Esophagus squamous epithelium (tissue), 5 donors: ENCODE data around the gene SPTY2D1. TPM values are rescaled to one million over a fixed set of nuclear protein-coding genes. Genes with fewer than 3 reads are reported as not detected.
A peak's percentile ranks its signal among the peaks of the same experiment; 100 is the strongest.

Experiments used
- DNase-seq: peaks from one replicate; lab custom pipeline; 2025; lab: John Stamatoyannopoulos, UW
- H3K27ac ChIP-seq, 4 donors: fragments of 200-600 bp; sonication (generic); one replicate each; pipeline ENCODE4 v1.5.1; 2016 to 2019; ENCODE audit warnings: mild to moderate bottlenecking in 1 of 4
- H3K27me3 ChIP-seq, 4 donors: fragments of 200-600 bp; sonication (generic); 1 replicate in 3 of 4; 2 replicates in 1 of 4; pipeline versions ENCODE4 v1.5.1 to v1.6.0; 2017 to 2021; ENCODE audit warnings: antibody characterized with exemption in 1 of 4
- H3K36me3 ChIP-seq, 3 donors: fragments of 200-600 bp; sonication (generic); one replicate each; pipeline ENCODE4 v1.5.1; 2016 to 2019
- H3K4me1 ChIP-seq, 3 donors: fragments of 200-600 bp; sonication (generic); one replicate each; pipeline ENCODE4 v1.5.1; 2017 to 2019
- H3K4me3 ChIP-seq, 4 donors: fragments of 200-600 bp; sonication (generic); 1 replicate in 3 of 4; 2 replicates in 1 of 4; pipeline ENCODE4 v1.5.1; 2016 to 2019; ENCODE audit warnings: mild to moderate bottlenecking in 2 of 4, moderate library complexity in 1 of 4
- H3K9me3 ChIP-seq, 3 donors: fragments of 200-600 bp; sonication (generic); one replicate each; pipeline ENCODE4 v1.5.1; 2016 to 2019
- POLR2A ChIP-seq, 4 donors: fragments of 450-650 bp; IDR thresholded peaks; one replicate each; pipeline ENCODE4 v1.6.1; 2017; ENCODE audit warnings: antibody characterized with exemption in 4 of 4, mild to moderate bottlenecking in 4 of 4, moderate library complexity in 3 of 4
- WGBS, 2 donors: methylation state at CpG; one replicate each; pipeline ENCODE4 v1.1.5; 2018; 5-methylcytosine and 5-hydroxymethylcytosine counted together
- intact Hi-C: fragments of 100-400 bp; cut with DNase I; formaldehyde crosslinking; loops from one replicate; pipeline ENCODE4 v1.15.0; 2022
- total RNA-seq, 4 donors: library from RNA; depleted of rRNA; stranded (reverse); fragments of >200 nt; gene quantifications; one replicate each; pipeline ENCODE4 v1.1.0, GENCODE V29; 2016
- TF ChIP-seq, protein P1 (sequence below), 6 experiments: fragments of 450-650 bp in 4 of 6; fragments of 200-600 bp in 2 of 6; sonication (generic) in 2 of 6; IDR thresholded peaks; one replicate each; pipeline ENCODE4 v1.5.1; 2016 to 2019; ENCODE audit warnings: antibody characterized with exemption in 6 of 6, mild to moderate bottlenecking in 4 of 6, moderate library complexity in 4 of 6
- donor health status: DM: yes; HTN: yes; CAD: no.

The SPTY2D1 gene
- total RNA-seq, 4 donors from 2014 or later: 16.6 to 30.9 (median 19.0) TPM

DNA sequence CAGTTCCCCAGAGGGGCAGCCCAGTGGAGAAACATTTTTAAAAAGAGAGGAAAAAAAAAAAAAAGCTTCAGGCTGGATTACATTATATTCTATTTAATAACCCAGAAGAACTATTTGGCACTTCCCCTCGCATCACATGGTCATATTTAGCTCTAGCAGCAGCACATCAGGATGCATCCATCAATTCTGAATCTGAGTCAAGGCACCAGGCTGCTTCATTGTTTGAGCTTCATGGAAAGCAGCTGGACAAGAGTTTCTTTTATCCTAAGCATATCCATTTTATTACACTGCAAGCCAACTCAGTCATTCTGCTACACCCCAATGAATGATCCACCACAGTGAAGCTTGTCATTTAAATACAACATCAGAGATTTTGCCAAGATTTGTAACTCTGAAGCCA is 10.0 kb downstream of the SPTY2D1 start:
- intact Hi-C loops: no loop called here
- TF ChIP-seq POLR2A (IDR thresholded peaks at IDR 0.05): no peak
- TF ChIP-seq, protein P1, sequence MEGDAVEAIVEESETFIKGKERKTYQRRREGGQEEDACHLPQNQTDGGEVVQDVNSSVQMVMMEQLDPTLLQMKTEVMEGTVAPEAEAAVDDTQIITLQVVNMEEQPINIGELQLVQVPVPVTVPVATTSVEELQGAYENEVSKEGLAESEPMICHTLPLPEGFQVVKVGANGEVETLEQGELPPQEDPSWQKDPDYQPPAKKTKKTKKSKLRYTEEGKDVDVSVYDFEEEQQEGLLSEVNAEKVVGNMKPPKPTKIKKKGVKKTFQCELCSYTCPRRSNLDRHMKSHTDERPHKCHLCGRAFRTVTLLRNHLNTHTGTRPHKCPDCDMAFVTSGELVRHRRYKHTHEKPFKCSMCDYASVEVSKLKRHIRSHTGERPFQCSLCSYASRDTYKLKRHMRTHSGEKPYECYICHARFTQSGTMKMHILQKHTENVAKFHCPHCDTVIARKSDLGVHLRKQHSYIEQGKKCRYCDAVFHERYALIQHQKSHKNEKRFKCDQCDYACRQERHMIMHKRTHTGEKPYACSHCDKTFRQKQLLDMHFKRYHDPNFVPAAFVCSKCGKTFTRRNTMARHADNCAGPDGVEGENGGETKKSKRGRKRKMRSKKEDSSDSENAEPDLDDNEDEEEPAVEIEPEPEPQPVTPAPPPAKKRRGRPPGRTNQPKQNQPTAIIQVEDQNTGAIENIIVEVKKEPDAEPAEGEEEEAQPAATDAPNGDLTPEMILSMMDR (IDR thresholded peaks at IDR 0.05): no peak
- H3K27ac ChIP-seq: no peak overlapping the region
- no peak overlapping the region for H3K4me3 ChIP-seq
- no peaks in the 10 kb centered on the region for H3K36me3 ChIP-seq
- H3K9me3 ChIP-seq: no peaks in the 10 kb centered on the region
- H3K4me1 ChIP-seq: peaks cover 0 to 21% (median 0%) of the 10 kb centered on the region in 3 donors
- no peak for DNase-seq
- no peaks in the 10 kb centered on the region for H3K27me3 ChIP-seq
- 89% methylated on average over 1 of the region's 1 CpG for WGBS, 2 donors

DNA sequence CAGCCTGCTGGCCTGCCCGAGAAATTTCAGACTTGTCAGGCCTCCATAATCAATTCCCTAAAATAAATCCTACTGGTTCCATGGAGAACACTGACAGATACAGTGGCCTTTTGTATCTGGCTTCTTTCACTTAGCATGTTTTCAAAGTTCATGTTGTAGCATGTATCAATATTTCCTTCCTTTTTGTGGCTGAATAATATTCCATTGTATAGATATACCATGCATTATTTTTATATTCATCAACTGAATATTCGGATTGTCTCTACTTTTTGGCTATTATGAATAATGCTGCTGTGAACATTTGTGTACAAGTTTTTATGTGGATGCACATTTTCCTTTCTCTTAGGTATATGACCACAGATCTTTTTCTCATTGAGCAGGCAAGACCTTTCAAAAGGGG is 10.4 kb downstream of the SPTY2D1 start:
- no peak overlapping the region for H3K27ac ChIP-seq
- WGBS, 2 donors: 90 to 95% methylated on average over 2 of the region's 2 CpGs
- no peaks in the 10 kb centered on the region for H3K36me3 ChIP-seq
- no peaks in the 10 kb centered on the region for H3K27me3 ChIP-seq
- no peaks in the 10 kb centered on the region for H3K9me3 ChIP-seq
- peaks cover 0 to 26% (median 4%) of the 10 kb centered on the region in 3 donors for H3K4me1 ChIP-seq
- DNase-seq: no peak
- intact Hi-C loops: no loop called here
- TF ChIP-seq, protein P1 (IDR thresholded peaks at IDR 0.05): no peak
- no peak for TF ChIP-seq POLR2A (IDR thresholded peaks at IDR 0.05)
- H3K4me3 ChIP-seq: no peak overlapping the region

DNA sequence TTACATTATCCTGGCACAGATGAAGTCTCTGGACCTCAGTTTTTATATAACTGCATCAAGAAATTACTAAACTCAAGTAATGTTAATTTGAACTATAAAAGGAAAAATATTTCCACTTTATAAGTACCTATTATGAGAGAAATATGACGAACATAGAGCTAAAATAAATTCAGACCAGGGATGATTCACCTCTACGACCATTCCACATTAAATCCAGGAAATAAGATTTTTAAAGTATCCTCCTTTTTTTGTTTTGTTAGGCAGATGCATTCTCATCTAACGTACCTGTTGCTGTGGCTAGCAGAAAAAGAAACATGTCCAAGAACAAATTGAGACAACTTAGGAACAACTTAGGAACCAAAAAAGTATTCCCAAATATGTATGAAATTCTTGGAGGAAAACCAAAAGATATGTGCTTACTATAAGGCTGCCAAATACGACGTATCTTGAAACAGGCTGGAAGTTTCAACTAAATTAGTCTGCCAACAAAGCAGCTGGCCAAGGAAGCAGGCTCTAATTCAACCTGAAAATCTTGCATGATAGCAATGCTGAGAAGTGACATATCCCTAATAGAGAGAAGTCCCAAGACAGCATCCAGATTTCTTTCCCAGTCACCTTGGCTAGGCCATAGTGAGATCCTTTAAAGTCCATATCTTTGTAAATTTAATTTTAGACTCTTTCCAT is 15.7 kb downstream of the SPTY2D1 start:
- Histone ChIP-seq H3K27ac (peak overlapping the region in 3 of 4 donors; percentile 11 to 47 (median 23)), H3K9me3 (no peaks in the 10 kb centered on the region), H3K4me1 (peaks cover 0 to 33% (median 16%) of the 10 kb centered on the region in 3 donors), H3K27me3 (no peaks in the 10 kb centered on the region), H3K36me3 (peaks cover 0 to 26% (median 9%) of the 10 kb centered on the region in 3 donors), H3K4me3 (no peak overlapping the region)
- 10 to 13% methylated on average over 5 of the region's 5 CpGs for WGBS, 2 donors
- intact Hi-C loops: no loop called here
- TF ChIP-seq, protein P1 (IDR thresholded peaks at IDR 0.05): no peak
- no peak for DNase-seq

DNA sequence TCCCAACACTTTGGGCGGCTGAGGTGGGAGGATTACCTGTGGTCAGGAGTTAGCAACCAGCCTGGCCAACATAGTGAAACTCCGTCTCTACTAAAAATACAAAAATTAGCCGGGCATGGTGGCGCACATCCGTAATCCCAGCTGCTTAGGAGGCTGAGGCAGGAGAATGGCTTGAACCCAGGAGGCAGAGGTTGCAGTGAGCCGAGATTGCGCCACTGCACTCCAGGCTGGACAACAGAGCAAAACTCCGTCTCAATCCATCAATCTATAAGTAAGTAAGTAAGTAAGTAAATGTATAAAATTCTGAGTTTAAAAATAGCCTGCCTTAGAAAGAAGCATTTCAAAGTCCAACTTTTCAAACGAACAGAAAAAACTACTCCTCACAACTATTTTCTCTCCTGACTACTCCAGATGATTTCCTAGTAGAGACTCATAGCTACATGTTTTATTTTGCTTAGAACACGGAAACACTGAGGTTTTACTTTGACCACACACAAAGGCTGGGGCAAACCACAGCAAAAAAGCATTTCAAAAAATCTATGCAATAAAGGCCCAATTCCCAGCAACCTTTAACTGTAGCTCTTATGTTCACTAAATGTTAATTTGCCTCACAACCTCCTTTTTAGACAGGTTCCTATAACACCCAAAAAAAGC is 16.3 kb downstream of the SPTY2D1 start:
- Histone ChIP-seq H3K27ac (peak overlapping the region in 3 of 4 donors; percentile 11 to 47 (median 23)), H3K27me3 (no peaks in the 10 kb centered on the region), H3K36me3 (peaks cover 0 to 32% (median 9%) of the 10 kb centered on the region in 3 donors), H3K4me1 (peaks cover 0 to 33% (median 16%) of the 10 kb centered on the region in 3 donors), H3K4me3 (no peak overlapping the region), H3K9me3 (no peaks in the 10 kb centered on the region)
- intact Hi-C loops: no loop called here
- TF ChIP-seq, protein P1 (IDR thresholded peaks at IDR 0.05): no peak
- TF ChIP-seq POLR2A (IDR thresholded peaks at IDR 0.05): no peak
- WGBS, 2 donors: 61 to 71% methylated on average over 10 of the region's 10 CpGs
- DNase-seq: no peak
